ENCODE results near the gene KIAA0586.
"Not testable (repeated sequence)": the region's sequence is repeated elsewhere in the genome, so short reads cannot be mapped to it uniquely, and the experiment has no call there.

Gene KIAA0586

DNA sequence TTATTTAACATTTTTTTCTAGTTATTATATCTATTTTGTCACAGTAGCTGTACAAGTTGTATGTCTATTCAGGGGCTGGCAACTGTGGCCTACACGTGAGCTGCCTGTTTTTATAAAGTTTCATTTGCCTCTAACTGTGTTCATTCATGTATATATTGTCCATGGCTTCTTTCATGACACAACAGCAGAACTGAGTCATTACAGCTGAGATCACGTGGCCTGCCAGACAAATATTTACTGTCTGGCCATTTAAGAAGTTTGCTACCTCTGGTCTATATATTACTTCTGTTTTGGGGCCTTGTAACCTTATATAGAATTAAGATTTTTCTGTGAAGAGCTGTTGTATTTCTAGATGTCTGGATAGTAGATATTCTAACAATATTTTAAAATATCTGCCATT, 37.9 kb downstream of the KIAA0586 start:
- DNase-seq, result no peak

DNA sequence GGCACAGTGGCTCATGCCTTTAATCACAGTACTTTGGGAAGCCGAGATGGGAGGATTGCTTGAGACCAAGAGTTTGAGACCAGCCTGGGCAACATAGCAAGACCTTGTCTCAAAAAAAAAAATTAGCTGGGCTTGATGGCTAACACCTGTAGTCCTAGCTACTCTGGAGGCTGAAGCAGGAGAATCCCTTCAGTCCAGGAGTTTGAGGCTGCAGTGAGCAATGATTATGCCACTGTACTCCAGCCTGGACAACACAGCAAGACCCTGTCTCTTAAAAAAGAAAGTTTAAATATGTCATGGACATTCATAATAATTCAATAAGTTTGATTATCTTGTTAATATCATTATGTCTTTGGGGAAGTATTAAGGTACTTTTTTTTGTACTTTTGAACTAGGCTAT, 38.9 kb downstream of the KIAA0586 start:
- no peak for DNase-seq

DNA sequence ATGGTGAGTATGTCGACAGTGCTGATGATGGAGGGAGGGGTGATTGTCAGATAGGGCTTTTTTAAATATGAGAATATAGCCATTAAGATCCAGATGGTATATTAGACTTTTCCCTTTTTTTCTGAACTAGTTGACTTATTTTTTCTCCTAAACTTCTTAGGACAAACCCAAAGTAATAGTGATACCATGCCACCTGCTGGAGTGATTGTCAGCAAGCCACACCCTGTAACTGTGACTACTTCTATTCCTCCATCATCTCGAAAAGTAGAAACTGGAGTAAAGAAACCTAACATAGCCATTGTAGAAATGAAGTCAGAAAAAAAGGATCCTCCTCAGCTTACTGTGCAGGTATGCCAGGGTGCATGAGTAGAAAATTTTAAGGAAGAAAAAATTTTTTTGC, 40.1 kb downstream of the KIAA0586 start:
- DNase-seq, result no peak

DNA sequence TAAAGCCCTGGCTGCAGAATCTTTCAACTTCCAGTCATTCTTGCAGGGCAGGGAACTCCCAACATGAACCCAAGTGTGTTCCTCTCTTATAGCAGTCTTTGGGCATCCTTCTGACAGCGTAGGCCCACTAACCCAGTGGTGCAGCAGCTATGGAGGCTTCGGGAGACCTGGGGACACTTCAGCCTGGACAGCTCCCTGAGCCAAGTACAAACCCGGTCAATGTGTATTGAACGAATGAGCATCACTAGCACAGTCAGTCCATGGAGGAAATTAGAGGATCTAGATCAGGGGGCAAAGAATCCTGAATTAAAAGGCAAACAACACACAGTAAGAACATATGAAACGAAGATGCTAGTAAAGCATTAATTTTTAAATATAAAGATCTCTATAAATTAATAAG, 41.8 kb downstream of the KIAA0586 start:
- no peak for DNase-seq

DNA sequence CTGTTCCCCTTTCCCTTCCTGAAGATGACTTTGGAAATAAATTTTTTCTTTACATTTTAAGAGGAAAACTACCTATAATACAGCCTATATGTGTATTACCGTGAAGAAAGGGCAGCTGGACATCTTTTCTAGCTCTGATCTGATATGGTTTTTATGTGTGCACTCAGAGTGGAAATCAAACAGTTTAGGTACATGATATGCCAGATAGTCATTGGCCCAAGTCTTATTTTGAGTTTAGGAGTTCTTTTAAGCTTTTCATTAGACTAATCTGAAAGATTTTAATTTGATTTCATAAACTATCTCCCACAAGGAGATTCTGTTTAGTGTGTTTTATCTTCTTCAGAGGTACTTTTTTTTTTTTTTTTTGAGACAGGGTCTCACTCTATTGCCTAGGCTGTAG, 48.8 kb downstream of the KIAA0586 start:
- no peak for DNase-seq

DNA sequence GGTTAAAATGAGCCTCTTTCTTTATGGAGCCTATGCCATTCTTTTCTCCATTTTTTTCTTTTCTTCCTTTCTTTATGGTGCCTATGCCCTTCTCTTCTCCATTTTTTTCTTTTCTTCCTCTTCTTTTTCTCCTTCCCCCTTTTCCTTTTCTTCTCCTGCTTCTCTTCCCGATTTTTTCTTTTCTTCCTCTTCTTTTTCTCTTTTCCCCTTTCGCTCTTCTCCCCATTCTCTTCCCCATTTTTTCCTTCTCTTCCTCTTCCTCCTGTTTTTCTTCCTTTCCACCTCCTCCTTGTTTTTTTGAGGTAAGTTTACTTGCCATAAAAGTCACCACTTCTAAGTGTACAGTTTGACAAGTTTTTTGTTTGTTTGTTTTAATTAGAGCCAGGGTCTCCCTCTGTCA, 50.1 kb downstream of the KIAA0586 start:
- no peak for DNase-seq

DNA sequence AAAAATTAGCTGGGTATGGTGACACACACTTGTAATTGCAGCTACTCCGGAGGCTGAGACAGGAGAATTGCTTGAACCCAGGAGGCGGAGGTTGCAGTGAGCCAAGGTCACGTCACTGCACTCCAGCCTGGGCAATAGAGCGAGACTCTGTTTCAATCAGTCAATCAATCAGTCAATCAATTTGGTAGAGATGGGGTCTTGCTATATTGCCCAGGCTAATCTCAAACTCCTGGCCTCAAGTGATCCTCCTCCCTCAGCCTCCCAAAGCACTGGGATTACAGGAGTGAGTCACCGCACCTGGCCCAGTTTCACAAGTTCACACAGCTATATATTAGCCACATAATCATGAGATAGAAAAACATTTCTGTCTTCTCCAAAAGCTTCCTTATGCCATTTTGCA, 50.8 kb downstream of the KIAA0586 start:
- DNase-seq, result not testable (repeated sequence)

DNA sequence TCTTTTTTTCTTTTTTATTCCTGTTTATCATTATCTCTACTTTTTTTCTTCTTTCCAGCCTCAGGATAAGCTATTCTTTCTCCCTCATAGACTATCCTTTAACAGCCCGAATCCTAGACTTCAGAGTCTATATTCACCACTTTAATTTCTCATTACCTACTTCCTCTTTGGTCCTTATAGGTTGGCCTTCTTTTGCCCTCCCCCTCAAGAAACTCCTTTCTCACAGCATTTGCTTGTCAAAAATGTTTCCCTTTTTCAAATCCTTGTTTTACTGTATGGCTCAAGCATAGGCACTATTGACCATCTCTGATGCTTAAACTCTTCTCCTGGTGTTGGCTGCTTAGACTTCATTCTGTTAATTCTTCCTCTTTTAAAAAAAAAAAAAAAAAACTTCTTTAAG, 52.5 kb downstream of the KIAA0586 start:
- no peak for DNase-seq

DNA sequence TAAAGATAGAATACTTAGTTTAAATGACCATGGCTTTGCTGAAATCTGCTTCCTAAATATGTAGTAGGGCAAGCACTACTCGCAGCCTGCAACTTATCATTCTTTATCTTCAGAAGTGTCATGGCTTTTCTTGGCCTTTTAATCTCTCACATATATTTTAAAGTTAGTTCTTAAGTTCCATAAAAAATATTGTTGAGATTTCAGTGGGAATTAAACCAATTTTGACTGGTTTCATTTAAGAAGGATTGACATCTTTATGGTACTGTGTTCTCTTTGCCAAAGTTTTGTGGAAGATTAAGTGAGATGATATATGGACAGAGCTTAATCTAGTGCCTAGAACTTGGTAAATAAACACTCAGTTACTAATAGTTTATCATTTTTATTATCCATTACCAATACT, 56.7 kb downstream of the KIAA0586 start:
- no peak for DNase-seq

DNA sequence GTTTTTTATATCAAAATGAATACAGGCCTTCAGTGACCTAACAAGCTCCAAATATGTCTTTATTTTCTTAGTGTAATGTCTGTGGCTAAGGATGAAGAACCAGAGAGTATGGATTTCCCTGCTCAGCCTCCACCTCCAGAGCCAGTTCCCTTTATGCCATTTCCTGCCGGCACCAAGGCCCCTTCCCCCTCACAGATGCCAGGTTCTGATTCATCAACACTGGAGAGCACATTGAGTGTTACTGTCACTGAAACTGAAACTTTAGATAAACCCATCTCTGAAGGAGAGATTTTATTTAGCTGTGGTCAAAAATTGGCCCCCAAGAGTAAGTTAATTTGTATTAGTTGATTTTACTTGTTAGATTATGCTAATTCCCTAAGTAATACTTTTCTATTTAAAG, 61.0 kb downstream of the KIAA0586 start:
- DNase-seq, result no peak

DNA sequence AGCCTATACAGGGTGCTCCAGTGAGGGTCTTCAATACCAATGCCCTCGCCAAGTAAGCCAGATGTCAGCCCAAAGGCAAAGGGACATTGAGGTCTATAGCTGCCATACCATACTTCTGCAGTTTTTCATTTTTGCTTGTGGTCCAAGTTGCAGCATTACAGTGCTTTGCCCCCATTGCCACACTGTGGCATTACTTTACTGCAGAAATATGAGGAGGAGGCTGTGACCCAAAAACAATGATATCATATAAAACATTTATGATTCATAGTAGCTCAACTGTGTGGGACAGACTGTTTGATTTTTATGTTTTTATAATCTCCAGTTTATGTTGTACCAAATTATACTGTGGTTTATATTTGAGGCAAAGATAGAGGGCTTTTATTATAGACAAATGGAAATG, 64.1 kb downstream of the KIAA0586 start:
- DNase-seq, result no peak

DNA sequence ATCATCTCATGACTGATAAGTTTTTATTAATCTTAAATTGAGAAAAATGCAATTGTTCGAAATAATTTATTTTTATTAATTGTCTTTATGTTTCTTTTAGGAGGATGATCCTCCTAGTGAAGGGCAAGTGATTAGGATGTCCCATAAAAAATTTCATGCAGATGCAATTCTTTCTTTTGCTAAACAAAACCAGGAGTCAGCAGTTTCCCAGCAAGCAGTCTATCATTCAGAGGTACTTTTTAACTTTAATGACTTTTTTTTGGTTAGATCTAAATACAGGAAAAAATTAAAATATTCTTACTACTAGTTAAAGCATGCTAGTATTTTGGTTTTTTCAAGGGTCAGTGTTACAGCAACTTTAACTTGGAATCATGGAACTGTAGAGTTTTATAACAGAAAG, 64.5 kb downstream of the KIAA0586 start:
- no peak for DNase-seq

DNA sequence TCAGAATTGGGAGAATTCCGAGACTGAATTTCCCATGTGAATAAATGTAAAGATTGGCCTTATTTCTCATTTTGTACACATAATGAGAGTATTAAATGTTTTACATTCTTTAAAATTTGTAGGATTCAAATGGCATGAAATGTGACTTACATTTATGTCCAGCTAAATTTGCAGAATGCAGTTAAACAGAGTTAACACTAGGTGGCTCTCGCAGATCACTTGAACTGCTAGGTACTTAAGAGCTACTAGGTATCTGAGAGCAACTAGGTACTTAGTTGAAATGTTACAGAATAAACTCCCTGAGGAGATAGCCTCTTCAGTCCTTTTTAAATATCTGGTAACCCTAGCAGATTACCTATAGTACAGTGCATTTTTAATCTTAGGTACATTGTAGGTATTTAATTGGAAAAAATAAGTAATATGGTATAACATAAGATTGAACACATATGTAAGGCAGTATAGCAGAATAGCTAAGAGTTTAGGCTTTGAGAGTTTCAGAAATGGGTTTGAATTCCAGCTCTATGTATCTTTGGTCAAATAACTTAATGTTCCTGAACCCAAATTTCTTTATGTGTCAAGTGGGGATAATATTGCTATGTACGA, 73.8 kb downstream of the KIAA0586 start:
- DNase-seq, result no peak

DNA sequence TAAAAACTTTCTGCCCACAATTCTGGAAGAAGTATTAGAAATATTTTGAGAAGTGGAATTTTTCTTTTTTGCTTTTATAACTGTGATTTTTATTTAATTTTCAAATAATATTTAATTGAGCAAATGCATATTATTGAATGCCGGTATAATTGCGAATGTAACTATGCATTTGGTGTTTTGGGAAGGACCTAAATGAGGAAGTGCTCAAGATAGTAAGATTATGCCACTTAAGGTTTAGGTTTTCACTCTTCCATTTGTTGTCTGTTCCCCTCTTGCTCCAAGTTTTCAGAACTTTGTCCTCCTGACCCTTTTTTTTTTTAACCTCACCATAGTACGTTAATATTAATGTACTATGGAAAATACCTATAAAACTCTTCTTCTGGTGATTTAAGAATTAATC, 85.8 kb downstream of the KIAA0586 start:
- no peak for DNase-seq

DNA sequence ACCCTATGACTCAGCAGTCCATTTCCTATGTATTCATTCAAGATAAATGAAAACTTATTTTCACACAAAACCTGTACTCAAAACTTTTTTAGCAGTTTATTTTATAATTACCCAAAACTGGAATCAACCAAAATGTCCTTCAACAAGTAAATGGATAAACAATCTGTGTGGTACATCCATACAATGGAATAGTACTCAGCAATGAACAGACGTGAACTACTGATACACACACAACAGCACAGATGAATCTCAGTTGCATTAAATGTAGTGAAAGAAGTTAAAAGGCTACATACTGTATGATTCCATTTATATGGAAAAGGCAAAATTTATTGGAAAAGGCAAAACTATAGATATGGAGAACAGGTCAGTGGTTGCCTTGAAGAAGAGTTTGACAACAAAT, 90.1 kb downstream of the KIAA0586 start:
- no peak for DNase-seq

DNA sequence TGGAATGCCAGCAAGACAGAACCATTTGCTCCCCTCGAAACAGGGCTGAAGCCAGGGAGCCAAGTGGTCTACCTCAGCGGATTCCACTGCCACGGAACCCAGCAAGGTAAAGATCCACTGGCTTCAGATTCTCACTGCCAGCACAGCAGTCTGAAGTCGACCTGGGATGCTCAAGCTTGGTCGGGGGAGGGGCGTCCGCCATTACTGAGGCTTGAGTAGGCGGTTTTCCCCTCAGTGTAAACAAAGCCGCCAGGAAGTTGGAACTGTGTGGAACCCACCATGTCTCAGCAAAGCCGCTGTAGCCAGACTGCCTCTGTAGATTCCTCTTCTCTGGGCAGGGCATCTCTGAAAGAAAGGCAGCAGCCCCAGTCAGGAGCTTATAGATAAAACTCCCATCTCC, 98.2 kb downstream of the KIAA0586 start:
- not testable (repeated sequence) for DNase-seq

DNA sequence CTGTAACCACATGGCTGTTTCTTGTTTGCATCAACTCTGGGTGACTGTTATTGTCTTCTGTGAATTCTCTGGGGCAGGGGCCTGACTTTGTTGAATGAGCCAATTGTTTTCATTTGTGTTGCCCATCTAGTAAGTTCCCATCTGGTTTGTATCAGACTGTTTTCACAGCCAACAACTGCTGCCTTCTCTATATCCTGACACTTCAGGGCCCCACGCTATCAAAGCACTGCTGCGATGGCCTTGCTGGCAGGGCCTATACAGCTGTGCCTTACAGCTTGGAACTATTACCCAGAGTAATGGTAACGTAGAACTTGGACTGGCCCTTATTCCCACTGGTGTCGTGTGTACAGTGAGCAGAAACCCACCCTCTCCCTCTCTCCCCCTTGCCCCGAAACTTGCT, 105.9 kb downstream of the KIAA0586 start:
- peak; percentile 54 for DNase-seq

DNA sequence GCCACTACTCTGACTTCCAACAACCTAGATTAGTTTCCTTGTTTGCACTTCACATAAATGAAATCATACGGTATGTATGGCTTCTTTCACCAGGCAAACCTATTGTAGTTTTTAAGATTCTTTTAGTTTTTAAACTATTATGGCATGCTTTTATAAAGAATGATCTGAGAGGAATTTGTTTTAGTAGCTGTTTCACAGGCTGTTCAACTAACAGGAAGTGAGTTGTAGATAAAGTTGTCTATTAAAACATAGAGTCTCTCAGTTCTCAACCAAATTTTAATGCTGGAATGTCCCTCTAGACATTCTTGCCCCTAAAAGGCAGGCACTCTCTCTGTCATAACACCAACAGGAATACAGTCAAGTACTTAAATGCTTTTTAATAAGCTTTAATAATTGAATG, 107.5 kb downstream of the KIAA0586 start:
- no peak for DNase-seq

DNA sequence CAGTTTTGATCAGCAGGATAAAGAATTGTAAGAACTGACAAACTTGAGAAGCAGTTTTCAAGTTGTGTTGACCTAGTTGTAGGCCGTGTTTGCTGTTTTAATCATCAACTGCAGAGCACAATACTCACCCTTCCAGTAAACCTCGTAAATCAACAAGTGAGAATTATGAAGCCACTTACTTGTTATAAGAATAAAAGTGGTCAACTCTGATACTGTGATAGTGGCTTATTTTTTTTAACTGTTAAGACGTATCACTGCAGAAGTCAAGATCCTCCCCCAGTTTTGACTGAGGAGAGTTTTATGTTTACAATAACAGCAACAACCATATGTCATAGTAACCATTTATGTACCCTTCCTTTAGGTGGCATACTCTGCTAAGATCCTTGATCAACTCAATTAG, 109.5 kb downstream of the KIAA0586 start:
- no peak for DNase-seq

DNA sequence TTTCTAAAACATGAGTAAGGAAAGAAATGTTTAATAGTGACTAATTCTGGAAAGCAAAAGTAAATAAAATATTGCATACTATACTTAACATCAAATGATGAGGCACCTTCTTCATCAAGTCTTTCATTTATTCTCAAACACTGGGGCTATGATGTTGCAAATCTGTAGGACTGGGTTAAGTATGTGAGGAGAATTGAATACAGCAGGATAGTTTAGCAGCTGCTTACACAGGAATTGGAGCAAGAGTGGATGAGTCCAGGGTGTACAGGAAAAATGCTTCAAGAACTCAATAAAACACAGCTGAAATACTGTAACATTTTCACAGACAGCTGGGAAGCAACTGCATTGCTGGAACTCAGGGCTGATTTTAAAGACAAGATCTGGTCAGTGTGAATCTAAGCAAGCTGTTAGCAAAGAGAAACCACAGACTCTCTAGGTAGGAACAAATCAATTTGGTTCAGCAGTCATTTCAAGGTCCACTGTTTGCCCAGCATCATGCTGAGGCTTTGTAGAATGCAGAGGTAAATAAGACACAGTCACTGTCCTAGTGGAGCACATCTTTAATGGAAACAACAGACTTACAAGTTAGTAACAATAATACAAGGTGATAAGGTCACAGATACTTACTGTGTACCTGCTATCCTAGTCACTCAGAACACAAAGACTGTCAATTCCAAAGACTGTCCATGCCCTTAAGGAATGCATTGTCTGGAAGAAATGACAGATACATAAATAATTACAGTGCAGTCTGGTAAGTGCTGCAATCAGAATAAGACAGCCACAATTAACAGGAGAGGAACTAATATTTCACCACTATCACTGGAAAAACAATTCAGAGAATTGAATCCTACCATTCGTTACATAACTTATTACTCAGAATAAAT, 113.5 kb downstream of the KIAA0586 start:
- no peak for DNase-seq

DNA sequence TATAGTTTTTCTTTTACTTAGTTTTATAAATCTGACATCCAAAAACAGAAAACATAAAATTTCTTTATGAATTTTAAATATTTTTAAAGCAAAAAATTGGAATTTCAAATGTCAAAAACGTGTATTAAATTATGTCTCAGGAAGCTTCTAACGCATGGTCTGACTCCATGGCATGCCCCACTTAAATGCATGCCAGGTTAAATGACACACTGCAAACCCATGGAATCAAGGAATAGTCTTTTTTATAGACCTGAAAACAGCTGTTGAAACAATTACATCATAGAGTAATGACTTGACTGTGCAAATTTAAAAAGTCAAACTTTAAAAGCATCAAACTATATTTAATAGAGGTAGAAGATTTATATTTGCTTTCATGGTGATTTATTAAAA, 114.1 kb downstream of the KIAA0586 start:
- DNase-seq, result no peak

DNA sequence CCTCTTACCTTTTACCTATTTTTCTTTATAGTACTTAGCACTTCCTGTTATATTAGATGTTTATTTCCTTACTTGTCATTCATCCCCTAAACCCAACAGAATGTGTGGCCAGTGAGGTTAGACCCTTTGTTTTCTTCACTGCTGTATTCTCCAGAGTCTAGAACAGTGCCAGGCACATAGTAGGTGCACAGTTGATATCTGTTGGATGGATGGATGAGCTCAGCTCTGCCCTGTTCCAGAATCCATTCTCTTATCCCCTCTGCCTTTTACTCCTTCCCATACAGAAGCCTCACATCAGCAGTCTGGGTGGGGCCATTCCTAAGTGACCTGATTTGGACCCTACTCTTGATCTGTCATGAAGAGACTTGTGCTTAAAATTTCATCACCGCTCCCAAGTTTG, 115.7 kb downstream of the KIAA0586 start:
- no peak for DNase-seq

DNA sequence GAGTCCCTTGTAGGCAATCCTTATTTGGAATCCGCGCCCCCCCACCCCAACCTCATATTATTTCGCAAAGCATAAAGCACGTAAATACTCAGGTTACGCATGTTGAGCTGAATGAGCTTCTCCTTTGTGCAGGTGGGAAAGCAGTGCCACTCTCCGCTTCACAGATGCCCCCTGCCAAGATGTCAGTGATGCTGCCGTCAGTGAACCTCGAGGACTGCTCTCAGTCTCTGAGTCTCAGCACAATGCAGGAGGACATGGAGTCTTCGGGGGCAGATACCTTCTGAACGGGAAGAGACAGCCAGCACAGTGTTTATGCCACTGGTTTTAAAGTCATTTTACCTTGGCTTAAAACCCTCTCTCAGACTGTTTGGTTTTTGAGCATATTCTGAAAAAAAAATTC, 120.1 kb downstream of the KIAA0586 start:
- DNase-seq, result no peak

DNA sequence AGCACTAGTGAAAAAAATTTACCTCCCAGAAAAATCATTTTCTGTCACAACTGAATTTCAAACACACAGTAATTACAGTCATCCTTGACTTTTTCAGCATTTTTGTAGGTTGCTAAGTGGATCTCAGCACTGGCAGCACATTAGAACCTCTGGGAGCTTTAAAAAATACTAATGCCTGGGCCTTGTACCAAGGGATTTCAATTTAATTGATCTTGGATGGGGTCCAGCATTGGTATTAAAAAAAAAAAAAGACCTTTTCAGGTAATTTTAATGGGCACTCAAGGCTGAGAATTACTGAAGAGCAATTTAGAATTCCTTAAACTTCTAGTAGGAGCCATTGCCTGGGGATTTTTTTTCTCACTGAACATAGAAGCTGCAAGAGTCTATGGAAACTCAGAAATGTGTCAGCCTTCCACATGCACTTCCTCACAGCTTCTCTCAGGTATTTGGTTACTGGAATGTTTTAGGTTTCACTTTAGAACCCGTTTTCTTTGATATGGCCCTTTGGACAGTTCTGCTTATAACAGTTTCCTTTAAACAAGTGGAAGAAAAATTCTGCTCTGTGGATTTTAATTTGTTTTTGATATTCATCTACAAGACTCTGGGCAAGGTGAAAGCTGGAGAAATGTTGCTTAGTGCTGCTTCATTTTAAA, 121.7 kb downstream of the KIAA0586 start:
- DNase-seq, result no peak
